HG03571 (cell line): ENCODE measurements around the gene GNG13.
"Not testable (repeated sequence)": the region's sequence is repeated elsewhere in the genome, so short reads cannot be mapped to it uniquely, and the experiment has no call there.

Experiments used
- ATAC-seq: cut with Tn5 transposase; IDR thresholded peaks from one replicate; pipeline ENCODE4 v1.9.1; 2021; ENCODE audit not compliant: unreplicated experiment

Gene GNG13

DNA sequence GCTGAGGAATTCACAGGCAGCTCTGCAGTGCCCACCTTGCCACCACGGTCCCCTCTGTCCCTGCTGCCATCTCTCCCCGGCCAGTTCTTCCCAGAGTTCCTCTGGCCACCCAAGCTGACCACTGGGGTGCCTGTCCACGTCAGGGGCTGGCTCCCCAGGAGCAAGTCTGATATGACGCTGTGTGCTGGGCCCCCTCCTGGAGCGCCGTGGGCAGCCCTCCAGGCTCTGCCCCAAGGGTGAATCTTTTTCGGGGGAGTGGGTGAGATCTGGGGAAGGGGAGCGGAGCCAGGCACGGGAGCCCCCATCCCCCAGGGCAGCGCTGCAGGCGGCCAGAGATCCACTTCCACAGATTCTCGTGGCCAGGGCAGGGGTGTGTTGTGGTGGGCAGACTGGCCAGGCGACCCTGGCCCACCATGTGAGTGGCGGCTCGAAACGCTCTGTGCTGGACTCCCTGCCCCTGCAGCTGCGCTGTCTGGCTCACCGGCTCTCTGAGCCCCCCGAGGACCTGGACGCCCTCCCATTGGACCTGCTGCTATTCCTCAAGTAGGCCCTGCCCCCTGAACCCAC, 36.3 kb downstream of the GNG13 start:
- no peak for ATAC-seq

DNA sequence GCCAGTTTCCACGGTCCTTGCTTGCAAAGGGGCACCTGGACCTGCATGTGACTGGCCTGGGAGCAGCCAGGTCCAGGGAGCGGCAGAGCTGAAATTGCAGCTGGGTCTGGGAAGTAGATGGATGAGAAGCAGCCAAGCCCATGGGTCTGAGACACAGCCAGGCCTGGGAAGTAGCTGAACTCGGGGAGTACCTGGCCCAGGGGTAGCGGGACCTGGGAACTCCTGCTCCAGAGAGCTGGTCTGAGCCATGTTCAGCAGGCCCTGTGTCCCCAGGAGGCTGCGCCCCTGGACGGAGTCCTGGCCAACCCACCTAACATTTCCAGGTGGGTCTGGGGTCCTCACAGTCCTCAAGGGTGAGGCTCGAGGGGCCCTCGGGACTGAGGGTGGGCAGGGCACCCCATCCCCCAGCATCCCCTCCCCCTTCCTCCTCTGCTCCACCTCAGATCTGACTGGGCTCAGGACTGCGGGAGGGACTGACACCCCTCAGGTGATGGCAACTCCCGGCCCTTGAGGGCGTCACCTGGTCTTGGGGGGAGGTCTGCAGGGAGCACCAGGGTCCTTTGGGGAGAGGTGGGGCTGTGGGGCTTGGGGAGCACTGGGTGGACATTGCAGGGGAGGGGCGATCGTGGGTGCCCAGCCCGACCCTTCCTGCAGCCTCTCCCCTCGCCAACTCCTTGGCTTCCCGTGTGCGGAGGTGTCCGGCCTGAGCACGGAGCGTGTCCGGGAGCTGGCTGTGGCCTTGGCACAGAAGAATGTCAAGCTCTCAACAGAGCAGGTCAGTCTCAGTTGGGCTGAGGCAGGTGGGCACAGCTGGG, 37.0 kb downstream of the GNG13 start:
- ATAC-seq, result no peak

DNA sequence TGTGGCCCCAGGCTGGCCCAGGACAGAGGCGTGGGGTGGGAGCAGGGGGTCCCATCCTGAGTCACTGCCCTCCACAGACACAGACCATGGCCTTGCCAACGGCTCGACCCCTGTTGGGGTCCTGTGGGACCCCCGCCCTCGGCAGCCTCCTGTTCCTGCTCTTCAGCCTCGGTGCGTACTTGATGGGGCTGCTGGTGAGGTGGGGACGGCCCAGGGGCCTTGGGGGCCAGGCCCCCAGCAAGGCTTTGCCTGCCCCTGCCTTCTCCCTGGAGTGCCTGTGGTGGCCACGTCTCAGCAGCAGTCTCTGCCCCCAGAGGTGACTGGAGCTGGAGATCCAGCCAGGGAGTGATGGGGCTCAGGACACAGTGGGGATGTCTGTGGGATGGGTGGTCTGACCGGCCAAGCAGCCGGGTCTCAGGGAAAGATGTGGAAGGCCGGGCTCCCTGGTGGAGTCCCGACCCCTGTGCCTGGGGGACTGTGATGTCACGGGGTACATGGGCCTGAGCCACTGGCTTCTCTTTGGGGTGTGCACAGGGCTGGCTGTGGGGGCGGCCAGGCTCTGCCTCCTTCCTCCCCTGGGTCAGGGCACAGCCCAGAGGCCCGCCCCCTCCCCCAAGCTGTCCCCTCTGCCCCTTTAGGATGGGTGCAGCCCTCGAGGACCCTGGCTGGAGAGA, 37.8 kb downstream of the GNG13 start:
- ATAC-seq, result no peak

DNA sequence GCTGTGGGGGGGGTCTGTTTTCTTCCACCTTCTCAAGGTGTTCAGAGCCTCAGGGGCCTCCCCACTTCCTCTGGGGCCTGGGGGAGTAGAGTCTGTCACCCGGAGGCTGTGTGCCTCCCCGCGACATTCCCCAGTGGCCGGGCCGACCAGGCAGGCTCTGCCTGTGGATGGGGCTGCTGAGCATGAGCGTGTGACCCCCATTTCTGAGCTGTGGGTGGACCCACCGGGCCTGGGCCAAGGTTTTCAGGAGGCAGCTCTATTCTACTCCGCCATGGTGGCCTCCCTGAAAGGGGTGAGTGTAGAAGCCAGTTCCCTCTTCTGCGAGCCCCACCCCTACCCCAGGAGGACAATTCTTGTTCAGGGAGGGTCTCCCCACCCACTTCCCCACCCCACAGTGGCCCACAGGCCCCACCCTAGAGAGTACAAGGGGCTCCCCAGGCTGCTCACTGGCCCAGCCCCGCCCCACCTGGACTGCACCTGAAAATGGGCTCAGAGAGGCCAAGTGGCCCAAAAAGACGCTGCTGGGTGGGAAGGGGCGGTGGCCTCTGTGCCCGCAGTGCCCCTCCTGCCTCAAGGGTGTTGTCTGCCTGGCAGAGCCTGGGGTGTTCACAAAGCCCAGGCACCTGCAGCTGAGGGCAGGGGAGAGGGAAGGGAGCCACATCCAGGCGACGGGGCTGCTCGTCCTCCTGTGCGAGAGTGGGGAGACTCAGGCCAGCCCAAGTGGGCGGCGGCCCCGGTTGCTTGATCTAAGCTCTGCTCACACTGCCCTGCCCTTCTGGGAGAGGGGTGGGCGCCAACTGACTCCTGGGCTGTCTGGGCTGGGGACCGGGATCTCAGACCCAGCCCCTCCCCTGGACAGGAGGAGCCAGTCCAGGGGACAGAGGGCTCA, 38.7 kb downstream of the GNG13 start:
- no peak for ATAC-seq

DNA sequence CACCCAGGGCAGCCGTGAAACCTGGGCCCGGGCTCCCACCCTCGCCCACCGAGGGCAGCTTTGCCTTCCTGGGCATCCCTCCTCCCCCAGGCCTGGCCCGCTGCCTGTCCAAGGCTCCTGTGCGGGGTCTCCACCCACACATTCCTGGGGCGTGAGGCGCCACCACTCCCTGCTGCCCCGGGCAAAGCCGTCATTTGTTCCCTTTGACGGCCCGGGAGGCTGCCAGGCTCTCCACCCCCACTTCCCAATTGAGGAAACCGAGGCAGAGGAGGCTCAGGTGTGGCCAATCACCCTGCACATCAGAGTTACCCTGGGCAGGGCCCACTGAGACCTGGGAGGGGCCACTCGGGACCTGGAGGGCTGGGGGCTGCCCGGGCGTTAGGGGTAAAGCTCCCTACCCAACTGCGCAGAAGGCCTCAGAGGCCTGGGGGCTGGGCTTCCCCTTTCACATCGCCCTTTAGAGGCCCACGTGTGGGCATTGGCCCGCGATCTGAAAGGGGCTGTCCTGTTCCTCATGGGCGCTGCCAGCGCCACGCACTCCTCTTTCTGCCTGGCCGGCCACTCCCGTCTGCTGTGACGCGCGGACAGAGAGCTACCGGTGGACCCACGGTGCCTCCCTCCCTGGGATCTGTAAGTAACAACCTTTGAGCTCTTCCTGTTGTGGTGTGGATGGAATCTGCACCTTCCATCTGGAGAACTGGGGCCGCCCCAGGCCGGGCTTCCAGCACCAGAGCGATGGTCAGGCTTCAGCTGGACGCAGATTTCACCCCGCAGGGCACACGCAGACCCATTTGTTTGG, 39.8 kb downstream of the GNG13 start, which contains the start of gene MSLN:
Gene MSLN (plus strand): TSS at position 190 of the 799 bp plus-strand sequence. CDS start 1,947 bp downstream, outside the sequence.
- ATAC-seq, result no peak

DNA sequence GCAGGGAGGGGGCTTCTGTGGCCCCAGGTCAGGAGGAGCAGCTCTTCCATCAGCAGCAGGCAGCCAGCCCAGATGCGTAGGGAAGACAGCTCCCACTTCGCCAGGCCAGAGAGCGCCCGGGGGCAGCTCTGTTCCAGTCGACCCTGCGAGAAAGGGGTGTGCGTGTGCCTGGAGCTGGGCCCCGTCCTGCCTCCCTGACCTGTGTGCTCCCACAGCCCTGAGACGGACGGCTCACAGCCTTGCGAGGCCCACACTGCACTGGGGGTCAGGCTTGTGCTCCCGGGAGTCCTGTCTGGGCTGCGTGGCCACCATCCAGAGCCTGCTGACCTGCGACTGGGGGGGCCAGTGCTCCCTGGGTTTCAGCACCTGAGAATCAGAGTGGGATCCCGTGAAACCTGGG, 40.5 kb downstream of the GNG13 start:
- no peak for ATAC-seq

DNA sequence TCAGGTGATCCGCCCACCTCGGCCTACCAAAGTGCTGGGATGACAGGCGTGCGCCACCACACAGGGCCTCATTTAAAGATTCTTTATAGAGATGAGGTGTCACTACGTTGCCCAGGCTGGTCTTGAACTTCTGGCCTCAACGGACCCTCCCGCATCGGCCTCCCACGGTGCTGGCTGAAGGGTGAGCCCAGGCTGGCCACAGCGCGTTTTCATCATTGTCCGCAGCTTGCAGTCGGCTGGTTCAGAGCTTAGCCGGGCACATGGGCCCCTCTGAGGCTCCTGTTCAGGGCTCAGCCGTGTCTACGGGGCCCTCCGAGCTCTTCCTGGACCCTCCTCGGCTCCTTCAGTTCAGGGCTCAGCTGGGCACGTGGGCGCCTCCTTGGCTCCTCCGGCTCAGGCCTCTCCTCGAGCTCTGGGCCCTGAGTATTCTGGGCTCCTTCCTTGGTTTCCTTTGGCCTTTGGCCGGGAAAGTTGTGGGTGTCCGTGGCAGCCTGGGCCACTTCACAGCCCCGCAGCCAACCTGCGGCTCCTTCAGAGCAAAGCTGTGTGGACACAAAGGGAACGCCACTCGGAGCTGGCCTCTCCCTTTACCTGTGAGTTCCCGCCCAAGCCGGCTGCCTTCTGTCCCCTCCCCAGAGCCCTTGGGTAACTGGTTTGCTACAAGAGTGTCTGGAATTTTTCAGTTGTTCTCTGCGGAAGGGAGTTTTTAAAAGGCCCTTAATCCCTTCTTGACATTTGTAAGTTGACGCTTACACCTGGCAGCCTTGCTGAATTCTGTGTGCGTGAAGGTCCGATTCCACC, 41.2 kb downstream of the GNG13 start:
- no peak for ATAC-seq

DNA sequence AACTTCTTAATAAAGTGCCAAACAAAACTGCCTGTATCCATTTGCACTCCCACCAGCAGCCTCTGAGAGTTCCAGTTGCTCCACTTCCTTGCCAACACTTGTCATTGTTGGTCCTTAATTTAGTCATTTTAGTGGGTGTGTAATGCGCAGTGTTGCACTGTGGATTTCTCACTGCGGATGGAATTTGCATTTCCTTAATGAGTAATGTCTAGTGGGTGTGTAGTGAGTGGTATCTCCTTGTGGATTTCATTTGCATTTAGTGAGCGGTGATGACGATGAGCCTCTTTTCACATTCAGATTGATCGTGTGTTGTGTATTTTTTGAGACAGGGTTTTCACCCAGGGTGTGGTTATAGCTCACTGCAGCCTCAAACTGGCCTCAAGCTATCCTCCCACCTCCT, 44.1 kb downstream of the GNG13 start:
- no peak for ATAC-seq

DNA sequence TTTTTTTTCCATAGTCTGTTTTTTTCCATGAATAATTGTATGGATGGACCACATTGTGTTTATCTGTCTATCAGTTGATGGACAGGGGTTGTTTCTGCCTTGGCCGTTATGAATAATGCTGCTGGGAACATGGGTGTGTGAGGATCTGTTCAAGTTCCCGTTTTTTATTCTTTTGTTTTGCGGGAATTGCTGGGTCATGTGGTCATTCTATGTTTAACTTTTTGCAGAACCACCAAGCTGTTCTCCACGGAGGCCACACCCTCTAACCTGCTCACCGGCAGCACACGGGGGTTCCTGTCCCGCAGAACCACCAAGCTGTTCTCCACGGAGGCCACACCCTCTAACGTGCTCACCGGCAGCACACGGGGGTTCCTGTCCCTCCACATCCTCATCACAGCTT, 45.9 kb downstream of the GNG13 start:
- no peak for ATAC-seq

DNA sequence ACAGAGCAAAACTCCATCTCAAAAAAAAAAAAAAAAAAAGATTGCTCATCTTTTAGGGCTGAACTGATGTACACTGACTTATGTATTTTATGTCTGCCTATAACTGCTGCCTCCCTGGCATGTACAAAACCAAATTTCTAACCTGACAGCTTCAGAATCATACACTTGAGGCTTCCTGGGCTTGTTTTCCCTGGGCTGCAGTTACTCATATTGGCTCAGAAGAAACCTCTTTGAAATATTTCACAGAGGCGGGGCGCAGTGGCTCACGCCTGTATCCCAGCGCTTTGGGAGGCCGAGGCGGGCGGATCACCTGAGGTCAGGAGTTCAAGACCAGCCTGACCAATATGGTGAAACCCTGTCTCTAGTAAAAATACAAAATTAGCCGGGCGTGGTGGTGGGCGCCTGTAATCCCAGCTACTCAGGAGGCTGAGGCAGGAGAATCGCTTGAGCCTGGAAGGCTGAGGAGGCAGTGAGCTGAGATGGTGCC, 46.4 kb downstream of the GNG13 start:
- ATAC-seq, result not testable (repeated sequence)

DNA sequence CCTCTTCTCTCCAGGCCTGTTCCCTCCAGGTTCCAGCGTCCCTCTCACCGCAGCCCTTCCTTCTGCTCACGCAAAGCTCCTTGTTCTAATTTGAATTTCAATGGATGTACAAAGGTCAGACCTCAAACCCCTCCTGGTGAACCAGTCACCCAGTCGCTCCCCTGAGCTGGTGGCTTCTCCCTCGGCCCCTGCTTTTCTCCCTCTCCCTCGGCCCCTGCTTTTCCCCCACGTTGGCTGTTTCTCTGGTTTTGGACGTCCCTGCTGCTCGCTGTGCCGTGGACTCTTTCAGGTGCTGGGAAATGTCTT, 48.6 kb downstream of the GNG13 start:
- no peak for ATAC-seq

DNA sequence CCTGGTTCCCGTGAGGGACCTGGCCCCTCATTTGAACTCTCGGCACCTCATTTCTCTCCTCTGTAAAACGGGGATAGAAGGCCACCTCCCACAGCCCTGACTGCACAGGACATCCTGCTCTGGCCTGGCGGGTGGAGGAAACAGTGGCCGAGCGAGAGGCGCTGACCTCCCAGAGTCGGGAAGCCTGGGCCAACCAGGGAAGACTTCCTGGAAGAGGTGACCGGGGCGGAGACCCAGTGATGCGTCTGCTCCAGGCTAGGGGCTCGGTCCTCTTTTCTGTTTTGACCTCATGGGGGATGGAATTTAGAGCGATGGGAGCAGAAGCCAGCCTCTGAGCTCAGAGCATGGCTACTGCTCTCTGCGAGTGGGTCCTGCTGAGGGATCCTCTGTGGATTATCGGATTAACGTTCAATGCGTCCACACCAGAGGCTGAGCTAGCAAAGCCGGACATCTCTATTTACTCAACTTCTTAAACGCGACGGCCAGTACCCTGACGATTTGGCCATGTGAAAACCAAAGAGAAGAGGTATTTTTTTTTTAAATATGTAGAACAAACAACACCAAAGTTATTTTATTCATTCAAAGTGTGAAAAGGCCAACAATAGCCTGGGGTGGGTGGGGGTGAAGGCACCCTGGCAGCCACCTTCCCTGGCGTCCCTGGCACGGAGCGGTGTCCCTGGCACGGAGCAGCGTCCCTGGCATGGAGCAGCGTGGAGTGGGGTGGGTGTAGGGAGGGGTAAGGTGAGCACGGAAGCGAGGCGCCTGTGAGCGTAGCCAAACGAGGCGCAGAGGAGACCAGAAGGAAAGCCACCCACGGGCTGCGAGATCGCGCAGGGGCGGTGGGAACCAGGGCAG, 49.2 kb downstream of the GNG13 start:
- no peak for ATAC-seq

DNA sequence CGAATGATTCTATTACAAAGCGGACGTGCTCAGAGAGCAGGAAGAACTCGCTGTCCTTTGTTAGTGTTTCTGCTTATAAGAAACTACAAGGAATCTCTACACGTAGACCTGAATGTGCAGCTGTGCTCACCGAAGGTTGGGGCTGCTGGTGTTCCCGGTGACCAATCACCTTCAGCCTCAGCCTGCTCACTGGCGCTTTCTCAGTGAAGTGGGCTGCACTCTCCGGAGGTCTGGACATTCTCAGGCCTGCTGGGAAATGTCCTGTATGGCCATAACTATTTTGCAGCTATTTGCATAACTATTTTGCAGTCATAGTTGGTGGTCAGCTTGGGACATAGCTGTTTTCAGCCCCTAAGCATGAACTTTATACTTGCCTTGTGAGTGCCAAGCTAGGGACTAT, 50.0 kb downstream of the GNG13 start:
- ATAC-seq, result no peak

DNA sequence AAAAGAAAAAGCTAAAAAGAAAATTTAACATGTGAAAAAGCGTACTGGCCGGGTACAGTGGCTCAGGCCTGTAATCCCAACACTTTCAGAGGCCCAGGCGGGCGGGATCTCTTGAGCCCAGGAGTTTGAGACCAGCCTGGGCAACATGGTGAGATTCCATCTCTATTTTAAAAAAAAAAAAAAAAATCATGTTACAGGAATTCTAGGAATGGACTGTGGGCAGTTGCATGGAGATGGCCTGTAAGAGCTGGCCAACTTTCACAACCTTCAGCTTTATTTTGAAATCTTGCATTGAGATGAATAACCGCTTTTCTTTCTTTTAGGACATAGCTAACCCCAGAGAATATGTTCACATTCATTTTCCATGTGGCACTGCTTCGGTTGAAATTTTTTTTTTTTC, 51.5 kb downstream of the GNG13 start:
- no peak for ATAC-seq
